HG03175 (cell line): Measurements from ENCODE around the gene HS1BP3.

Experiments
- ATAC-seq: cut with Tn5 transposase; IDR thresholded peaks from one replicate; pipeline ENCODE4 v1.9.1; 2021; ENCODE audit warnings: mild to moderate bottlenecking, moderate library complexity; ENCODE audit not compliant: unreplicated experiment

HS1BP3 gene

DNA sequence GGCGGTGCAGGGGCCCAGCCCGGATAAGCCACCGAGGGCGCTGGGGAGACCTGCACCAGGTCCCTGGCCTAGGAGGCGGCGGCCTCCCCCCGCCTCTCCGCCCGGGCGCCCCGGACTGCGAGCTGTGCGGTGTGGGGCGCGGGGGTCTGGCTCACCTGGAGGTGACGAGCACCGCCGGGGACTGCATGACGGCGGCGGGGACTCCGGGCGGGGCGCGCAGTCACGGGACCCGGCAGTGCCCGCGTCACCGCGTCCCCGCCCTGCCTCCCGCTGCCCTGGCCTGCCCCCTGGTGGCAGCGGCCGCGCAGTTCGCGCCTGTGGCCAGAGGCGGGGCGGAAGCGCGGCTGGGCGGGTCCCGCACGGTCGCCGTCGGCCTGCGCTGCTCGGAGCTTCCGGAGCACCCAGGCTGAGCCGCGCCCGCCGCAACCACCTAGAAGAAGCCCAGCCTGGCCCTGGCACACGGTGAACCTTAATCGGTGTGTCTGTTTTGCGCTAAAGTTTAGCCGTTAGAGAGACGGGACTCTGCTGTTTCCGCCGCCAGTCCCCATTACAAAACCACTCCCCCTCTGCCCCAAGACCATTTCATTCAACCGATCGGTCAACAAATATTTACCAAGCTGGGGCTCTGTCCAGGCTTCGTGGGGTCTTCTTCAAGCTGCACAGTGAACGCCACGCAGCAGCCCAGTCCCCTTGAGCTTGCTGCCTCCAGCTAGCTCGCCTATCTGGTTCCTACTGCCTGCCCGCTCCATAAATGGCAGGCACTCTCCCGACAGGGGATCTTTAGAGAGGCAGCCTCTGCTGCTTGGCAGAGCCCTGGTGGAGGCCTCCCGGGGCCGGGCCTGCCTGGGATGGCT, at the start of gene HS1BP3:
HS1BP3 (minus strand) TSS at position 222 of the 854 bp plus-strand sequence; CDS start at position 187, 35 bp downstream.
- peak; percentile 95 for ATAC-seq

- ATAC-seq = peak; percentile 52
These were observed 48.2 kb upstream of the HS1BP3 start for GRCh38 chr2:20698916-20699613.

DNA sequence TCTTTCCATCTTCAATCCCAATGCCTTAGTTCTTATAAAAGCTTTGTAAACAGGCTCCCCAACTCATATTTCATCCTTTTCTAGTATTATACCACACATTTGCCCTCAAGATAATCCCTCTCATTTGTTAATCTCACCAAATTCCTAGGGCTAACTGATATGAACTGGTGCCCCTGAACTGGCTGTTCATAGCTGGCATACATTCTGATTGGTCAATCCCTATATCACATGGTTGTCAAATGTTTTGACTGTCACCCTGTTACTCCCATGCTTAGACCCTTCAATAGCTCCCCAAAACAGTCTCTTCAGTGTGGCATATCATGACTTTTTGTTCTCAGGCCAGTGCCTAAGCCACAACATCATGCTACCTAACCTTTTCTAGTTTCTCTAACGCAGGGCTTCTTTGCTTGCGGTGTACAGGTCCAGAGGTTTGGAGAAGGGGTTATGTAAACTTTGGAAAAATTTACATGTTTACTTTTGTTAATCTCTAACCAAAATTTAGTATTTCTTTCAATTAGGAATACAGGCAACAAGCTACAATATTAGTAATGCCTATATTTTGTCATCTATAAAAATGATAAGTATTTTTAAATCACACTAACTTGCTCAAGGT, 46.5 kb upstream of the HS1BP3 start:
- no peak for ATAC-seq

DNA sequence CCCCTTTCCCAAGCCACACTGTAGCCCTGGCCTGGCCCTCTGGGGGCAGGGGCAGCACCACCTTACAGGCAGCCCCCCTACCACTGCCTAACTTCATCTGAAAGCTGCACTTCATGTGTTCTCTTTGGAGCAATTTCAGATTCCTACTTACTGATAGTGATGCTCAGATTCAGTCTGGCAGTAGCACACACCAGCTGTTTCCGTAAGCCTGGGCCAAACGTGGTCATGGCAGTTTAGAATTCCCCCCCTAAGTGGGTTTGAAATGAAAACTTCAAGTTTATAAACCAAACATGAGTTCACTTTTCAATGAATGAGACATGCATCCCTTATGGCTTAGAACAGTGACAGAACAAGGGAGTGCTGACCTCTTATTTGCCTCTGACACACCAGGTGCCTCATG, 45.5 kb upstream of the HS1BP3 start:
- ATAC-seq = no peak

DNA sequence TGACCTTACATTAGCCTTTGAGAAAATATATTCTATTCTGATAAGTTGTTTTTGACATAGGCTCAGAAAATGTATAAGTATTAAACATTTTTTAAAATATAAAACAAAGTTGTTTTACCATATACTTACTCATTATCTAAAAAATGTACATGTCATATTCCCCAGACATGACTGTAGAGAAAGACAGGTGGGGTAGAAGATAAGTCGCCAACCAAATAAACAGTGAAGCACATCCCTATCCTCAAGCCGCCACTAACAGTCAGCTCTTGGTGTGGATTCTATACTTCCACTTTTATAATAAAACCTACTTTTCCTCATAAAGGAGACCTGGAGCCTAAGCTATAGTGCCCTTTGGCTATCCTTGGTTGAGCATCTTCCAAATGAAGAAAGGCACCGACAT, 42.4 kb upstream of the HS1BP3 start:
- ATAC-seq = no peak

GRCh38 chr2:20692081-20692480, 41.2 kb upstream of the HS1BP3 start:
- ATAC-seq = no peak

DNA sequence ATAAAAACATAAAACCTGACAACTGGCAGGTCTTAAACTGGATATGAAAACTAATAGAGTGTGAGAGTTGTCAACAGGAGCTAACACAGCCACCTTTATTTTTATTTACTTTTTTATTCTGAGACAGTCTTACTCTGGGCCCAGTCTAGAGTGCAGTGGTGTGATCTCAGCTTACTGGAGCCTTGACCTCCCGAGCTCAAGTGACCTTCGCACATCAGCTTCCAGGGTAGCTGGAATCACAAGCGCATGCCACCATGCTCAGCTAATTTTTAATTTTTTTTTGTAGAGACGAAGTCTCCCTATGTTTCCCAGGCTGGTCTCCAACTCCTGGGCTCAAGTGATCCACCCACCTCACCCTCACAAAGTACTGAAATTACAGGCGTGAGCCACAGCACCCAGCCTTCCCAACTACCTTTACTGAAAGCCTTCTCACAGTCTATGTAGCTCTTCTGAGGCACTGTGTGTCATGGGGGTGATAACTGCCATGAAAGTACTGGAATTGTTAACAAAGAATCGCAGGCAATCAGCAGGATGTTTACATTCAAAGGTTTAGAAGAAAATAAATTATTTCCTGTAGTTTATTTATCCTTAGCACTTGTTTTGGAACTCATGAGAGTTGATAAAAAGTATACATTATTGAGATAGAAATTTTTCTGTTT, 40.3 kb upstream of the HS1BP3 start:
- no peak for ATAC-seq

DNA sequence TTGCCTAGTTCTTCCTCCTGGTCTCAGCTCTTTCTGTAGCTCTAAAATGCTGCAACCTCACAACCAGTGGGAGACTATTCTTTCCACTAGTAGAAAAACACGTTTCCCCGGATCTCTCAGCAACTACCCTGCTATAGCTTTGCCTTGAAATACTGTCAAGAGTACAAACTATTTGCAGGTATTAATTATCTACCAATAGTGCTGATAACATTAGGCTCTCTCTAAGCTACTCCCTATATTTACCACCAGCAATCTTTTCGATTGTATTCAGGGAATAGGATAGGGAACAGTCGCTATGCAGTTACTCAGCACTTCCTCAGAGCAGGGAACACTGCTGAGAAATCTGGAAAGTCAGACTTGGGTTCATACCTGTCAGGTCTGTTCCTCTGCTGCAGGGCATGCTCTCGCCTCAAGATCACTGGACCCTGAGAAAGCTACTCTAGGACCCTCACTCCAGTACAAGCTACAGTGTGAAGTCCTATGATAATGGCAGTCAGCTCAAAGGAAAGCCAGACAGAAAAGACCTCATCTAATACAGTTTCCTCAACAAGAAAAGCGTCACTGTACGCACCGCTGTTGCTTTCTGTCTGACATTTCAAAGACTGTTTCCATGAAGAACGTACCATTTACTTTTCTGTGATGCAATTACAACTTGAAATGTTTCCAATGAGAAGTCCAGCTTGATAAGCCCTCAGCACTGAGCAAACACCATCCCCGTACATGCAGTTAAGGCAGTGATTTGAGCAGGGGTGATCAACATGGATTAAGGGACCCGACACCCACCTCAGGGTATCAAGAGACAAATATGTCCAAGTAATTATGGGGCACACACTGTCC, 38.7 kb upstream of the HS1BP3 start:
- no peak for ATAC-seq

- ATAC-seq = no peak
These were observed 36.4 kb upstream of the HS1BP3 start for GRCh38 chr2:20687260-20687832.

- no peak for ATAC-seq
These were observed 33.7 kb upstream of the HS1BP3 start for GRCh38 chr2:20684581-20685063.

DNA sequence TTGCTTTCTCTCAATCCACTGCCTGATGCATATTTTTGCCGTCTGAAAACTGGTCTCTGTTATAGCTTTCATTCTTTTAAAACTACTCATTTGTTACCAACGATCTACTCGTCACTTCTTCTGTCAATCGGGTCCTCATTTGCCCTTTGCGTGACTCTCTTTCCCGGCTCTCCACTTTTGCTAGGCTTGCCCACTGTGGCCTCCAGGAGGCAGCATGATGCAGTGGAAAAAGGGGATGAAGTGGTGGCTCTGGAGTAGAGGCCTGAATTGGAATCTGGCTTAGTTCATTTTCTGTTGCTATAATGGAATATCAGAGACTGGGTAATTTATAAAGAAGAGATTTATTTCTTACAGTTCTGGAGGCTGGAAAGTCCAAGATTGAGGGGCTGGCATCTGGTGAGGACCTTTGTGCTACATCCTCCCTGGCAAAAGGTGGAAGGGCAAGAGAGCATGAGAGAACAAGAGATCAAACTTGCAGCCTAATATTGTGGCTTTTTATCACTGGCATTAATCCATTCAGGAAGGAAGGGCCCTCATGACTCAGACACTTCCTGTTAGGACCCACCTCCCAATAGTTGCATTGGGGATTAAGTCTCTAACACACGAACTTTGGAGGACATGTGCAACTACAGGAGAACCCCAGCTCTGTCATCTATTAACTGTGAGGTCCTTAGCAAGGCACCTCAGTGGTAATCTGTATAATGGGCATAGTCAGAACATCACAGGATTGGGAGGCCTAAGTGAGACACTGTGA, 31.4 kb upstream of the HS1BP3 start:
- ATAC-seq = no peak

- ATAC-seq = no peak
These were observed 30.0 kb upstream of the HS1BP3 start for GRCh38 chr2:20680744-20681375.

DNA sequence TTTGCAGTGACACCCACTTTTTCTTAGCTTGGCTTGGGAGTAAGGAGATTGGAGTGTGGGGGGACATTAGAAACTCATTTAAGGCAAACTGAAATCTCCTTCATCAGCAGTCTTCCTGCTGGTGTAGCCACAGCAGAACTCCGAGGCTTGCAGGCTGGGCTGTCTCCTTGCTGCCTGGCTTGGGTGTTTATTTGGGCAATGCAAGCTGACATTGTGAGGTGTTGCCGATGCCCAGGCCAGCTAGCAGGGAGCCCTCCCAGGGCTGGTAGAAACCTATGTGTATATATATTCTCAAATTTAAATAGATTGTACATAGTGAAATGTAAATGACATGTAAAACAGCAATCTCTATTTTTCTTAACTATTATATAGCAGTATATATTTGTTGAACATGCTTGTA, 27.9 kb upstream of the HS1BP3 start:
- no peak for ATAC-seq

DNA sequence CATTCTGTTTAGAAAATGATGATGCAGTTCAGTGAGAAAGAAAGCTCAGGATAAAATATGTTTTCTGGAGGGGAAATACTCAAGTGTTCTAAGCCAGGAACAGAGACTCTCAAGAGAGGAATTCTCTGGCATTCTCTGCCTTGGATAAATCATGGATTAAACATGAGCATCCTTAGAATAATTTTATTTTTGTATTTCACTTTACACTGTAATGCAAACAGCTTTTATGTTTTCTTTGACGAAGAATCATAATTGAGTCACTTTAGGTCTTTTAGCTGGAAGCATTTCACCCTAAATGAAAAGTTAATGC, 27.1 kb upstream of the HS1BP3 start:
- ATAC-seq = no peak

- peak; percentile 57 for ATAC-seq
These were observed 26.6 kb upstream of the HS1BP3 start for GRCh38 chr2:20677301-20678085.

DNA sequence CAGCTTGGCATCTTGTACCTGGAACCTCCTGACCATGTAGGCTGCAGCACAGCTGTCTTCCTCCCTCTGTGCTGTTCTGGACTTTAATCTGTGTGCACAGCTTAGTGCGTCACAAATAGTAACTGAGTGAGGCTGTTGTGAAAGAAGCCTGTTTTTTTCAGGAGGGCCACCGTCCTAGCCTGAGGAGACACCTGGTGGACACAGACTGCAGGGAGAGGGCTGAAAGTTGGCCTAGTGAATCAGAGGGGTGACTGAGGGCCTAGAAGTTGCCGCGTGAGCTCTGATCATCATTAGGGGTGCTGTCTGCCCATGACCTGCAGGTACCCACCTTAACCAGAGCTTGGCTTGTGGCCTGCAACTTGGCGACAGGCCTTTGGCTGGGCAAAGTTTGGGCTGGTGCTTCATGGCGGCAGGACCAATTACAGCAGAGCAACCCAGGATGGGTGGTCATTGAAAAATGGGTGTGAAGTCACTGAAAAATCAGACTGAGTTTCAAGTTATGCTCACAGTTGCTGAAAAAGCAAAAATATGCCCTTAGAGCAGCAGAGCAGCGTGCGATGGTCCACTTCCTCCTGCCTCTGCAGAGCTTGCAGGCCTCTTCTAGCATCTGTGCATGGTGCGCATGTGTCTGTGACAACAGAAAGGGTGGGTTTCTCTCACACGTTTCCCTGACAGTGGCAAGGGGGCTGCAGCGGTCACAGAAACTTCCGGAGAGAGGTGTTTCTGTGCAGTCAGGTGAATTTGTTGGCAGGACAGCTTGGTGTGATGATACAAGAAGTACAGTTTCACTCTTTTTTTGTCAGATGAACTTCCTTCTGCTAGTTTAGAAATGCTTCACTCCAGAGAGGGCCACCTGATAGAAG, 25.7 kb upstream of the HS1BP3 start:
- peak; percentile 58 for ATAC-seq

- ATAC-seq = peak; percentile 62
These were observed 24.9 kb upstream of the HS1BP3 start for GRCh38 chr2:20675701-20676352.
